MM.1S (cell line): ENCODE measurements around the gene CPXM2.

Experiments used
- DNase-seq: peaks from one replicate; pipeline ENCODE4 v3.0.0-alpha.2; 2015
- H2AFZ ChIP-seq: fragments of 300-600 bp; sonication (generic); 2 replicates; pipeline ENCODE4 v1.6.0; 2016; ENCODE audit warnings: antibody characterized with exemption, low read length
- H3F3A ChIP-seq: fragments of 300-600 bp; sonication (generic); 2 replicates; pipeline ENCODE4 v1.6.1; 2016; ENCODE audit warnings: mild to moderate bottlenecking, antibody characterized with exemption, low read length, moderate library complexity, mixed read lengths; ENCODE audit not compliant: insufficient read depth
- H3K27ac ChIP-seq: fragments of 300-600 bp; sonication (generic); 2 replicates; pipeline ENCODE4 v1.5.1; 2016; ENCODE audit warnings: mild to moderate bottlenecking, low read length
- H3K27me3 ChIP-seq: fragments of 300-600 bp; sonication (generic); replicated peaks from 2 replicates; pipeline ENCODE4 v1.6.0; 2016; ENCODE audit warnings: low read length; ENCODE audit not compliant: insufficient read depth
- H3K36me3 ChIP-seq: fragments of 300-600 bp; sonication (generic); replicated peaks from 2 replicates; pipeline ENCODE4 v1.6.1; 2016; ENCODE audit warnings: mild to moderate bottlenecking, low read length, mixed read lengths; ENCODE audit not compliant: insufficient read depth
- H3K4me1 ChIP-seq: fragments of 300-600 bp; sonication (generic); 2 replicates; pipeline ENCODE4 v1.6.1; 2016; ENCODE audit warnings: low read length, mixed read lengths
- H3K4me2 ChIP-seq: fragments of 300-600 bp; sonication (generic); 2 replicates; pipeline ENCODE4 v1.6.0; 2016; ENCODE audit warnings: low read depth, low read length
- H3K4me3 ChIP-seq: fragments of 300-600 bp; sonication (generic); 2 replicates; pipeline ENCODE4 v1.5.1; 2016; ENCODE audit warnings: low read length, mixed read lengths
- H3K79me2 ChIP-seq: fragments of 300-600 bp; sonication (generic); 2 replicates; pipeline ENCODE4 v1.6.1; 2016; ENCODE audit warnings: mixed run types, low read length, mixed read lengths
- H3K9ac ChIP-seq: fragments of 300-600 bp; sonication (generic); 2 replicates; pipeline ENCODE4 v1.6.1; 2016; ENCODE audit warnings: low read length, mixed read lengths
- H3K9me2 ChIP-seq: fragments of 300-600 bp; sonication (generic); replicated peaks from 2 replicates; pipeline ENCODE4 v1.6.1; 2016; ENCODE audit warnings: mild to moderate bottlenecking, low read length, mixed read lengths; ENCODE audit not compliant: insufficient read depth
- H3K9me3 ChIP-seq: fragments of 300-600 bp; sonication (generic); replicated peaks from 2 replicates; pipeline ENCODE4 v1.6.1; 2016; ENCODE audit warnings: mild to moderate bottlenecking, low read length, mixed read lengths; ENCODE audit not compliant: insufficient read depth
- H4K20me1 ChIP-seq: fragments of 300-600 bp; sonication (generic); 2 replicates; pipeline ENCODE4 v1.6.1; 2016; ENCODE audit warnings: mild to moderate bottlenecking, low read length, moderate library complexity, mixed read lengths; ENCODE audit not compliant: insufficient read depth
- EZH2 ChIP-seq: fragments of 300-600 bp; sonication (generic); optimal IDR thresholded peaks from 2 replicates; pipeline ENCODE3; 2017; ENCODE audit warnings: low read depth, mild to moderate bottlenecking, antibody characterized with exemption, low read length, mixed read lengths
- EZH2phosphoT487 ChIP-seq: fragments of 300-600 bp; sonication (generic); IDR thresholded peaks from 2 replicates; pipeline ENCODE4 v1.6.1; 2018; ENCODE audit warnings: antibody characterized with exemption, low read length
- TF ChIP-seq, protein P1 (sequence below): fragments of 300-600 bp; sonication (generic); IDR thresholded peaks from 2 replicates; pipeline ENCODE4 v1.5.1; 2016; ENCODE audit warnings: antibody characterized with exemption, low read length, mixed read lengths

The CPXM2 gene

GRCh38 chr10:123781324-123781900, 110.2 kb downstream of the CPXM2 start:
- Histone ChIP-seq H3K27me3 (peaks cover 10% of the 10 kb centered on the region; the same call in 1 of the 2 replicates), H3K4me1 (no peaks in the 10 kb centered on the region), H3K36me3 (no peaks in the 10 kb centered on the region), H3K27ac (no peak overlapping the region), H3F3A (no peaks in the 10 kb centered on the region), H2AFZ (no peak overlapping the region), H3K79me2 (no peaks in the 10 kb centered on the region), H3K9me3 (no peaks in the 10 kb centered on the region), H3K4me2 (no peak overlapping the region), H3K9ac (no peak overlapping the region), H4K20me1 (no peaks in the 10 kb centered on the region), H3K4me3 (no peak overlapping the region), H3K9me2 (no peaks in the 10 kb centered on the region)
- no peak for TF ChIP-seq EZH2phosphoT487
- TF ChIP-seq, protein P1, sequence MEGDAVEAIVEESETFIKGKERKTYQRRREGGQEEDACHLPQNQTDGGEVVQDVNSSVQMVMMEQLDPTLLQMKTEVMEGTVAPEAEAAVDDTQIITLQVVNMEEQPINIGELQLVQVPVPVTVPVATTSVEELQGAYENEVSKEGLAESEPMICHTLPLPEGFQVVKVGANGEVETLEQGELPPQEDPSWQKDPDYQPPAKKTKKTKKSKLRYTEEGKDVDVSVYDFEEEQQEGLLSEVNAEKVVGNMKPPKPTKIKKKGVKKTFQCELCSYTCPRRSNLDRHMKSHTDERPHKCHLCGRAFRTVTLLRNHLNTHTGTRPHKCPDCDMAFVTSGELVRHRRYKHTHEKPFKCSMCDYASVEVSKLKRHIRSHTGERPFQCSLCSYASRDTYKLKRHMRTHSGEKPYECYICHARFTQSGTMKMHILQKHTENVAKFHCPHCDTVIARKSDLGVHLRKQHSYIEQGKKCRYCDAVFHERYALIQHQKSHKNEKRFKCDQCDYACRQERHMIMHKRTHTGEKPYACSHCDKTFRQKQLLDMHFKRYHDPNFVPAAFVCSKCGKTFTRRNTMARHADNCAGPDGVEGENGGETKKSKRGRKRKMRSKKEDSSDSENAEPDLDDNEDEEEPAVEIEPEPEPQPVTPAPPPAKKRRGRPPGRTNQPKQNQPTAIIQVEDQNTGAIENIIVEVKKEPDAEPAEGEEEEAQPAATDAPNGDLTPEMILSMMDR, result no peak
- DNase-seq, result no peak

GRCh38 chr10:123778719-123779517, 112.7 kb downstream of the CPXM2 start:
- TF ChIP-seq, protein P1, result no peak
- TF ChIP-seq EZH2 (no peak), EZH2phosphoT487 (no peak)
- Histone ChIP-seq H3K9me3 (no peaks in the 10 kb centered on the region), H3K27ac (no peak overlapping the region), H3K79me2 (no peaks in the 10 kb centered on the region), H4K20me1 (no peaks in the 10 kb centered on the region), H3K27me3 (peaks cover 10% of the 10 kb centered on the region; the same call in 1 of the 2 replicates), H3K4me1 (no peaks in the 10 kb centered on the region), H3K4me3 (no peak overlapping the region), H3K36me3 (no peaks in the 10 kb centered on the region), H3K4me2 (no peak overlapping the region), H3K9ac (no peak overlapping the region), H2AFZ (no peak overlapping the region), H3K9me2 (no peaks in the 10 kb centered on the region), H3F3A (no peaks in the 10 kb centered on the region)
- no peak for DNase-seq

GRCh38 chr10:123777881-123778280, 113.7 kb downstream of the CPXM2 start:
- H3F3A ChIP-seq, result peaks cover 9% of the 10 kb centered on the region
- H3K4me1 ChIP-seq, result no peaks in the 10 kb centered on the region
- H4K20me1 ChIP-seq, result no peaks in the 10 kb centered on the region
- no peaks in the 10 kb centered on the region for H3K9me2 ChIP-seq
- no peak overlapping the region for H2AFZ ChIP-seq
- no peaks in the 10 kb centered on the region for H3K36me3 ChIP-seq
- no peaks in the 10 kb centered on the region for H3K79me2 ChIP-seq
- DNase-seq, result no peak
- no peak for TF ChIP-seq EZH2
- no peak overlapping the region for H3K27ac ChIP-seq
- no peak overlapping the region for H3K4me2 ChIP-seq
- H3K4me3 ChIP-seq, result no peak overlapping the region
- H3K9ac ChIP-seq, result no peak overlapping the region
- peaks cover 10% of the 10 kb centered on the region; the same call in 1 of the 2 replicates for H3K27me3 ChIP-seq
- no peaks in the 10 kb centered on the region for H3K9me3 ChIP-seq
